Activated CD4-positive, alpha-beta T cell treated with anti-CD3 and anti-CD28 coated beads, Interleukin-2, amount 50 U/mL, for 1 hour (primary cell): ENCODE data around the gene DPYSL5.
"Not testable (repeated sequence)": the region's sequence is repeated elsewhere in the genome, so short reads cannot be mapped to it uniquely, and the experiment has no call there.

Experiments
- DNase-seq: peaks from one replicate; pipeline ENCODE4 v3.0.0-alpha.2; 2020

DPYSL5 gene

DNA sequence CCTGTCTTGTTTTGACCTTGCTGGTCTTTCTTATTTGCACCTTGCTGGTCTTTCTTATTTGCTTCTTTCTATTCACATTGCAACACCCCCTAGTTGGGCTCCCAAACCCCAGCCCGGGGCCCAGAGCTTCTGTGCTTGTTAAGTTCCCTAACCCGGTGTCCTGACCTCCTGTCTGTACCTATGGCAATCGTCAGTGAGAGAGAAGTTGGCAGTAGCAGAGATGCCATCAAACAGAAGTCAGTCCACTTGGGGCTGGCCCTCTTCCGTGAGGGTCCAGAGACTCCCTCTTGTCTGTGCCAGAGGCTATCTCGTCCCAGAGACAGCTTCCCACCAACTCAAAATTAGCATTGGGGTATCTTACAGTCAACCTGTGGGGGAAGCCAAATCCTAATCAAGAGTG lies 55.7 kb downstream of the DPYSL5 start:
- no peak for DNase-seq

DNA sequence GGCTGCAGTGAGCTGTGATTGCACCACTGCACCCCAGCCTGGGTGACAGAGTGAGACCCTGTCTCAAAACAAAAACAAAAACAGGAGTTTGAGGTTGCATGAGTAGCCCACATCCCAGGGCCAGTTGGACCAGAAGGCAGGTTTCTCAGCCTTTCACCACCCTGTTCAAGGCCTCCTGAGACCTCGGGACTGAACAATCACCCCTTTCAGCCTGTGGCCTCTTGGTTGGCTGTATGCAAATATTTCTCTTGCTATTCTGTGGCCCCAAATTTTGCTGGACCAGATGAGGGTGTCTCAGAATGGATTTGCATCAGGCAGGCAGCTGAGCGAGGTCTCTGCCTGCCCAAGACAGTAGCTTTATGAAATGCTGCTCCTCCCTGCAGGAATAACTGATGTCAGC lies 56.9 kb downstream of the DPYSL5 start:
- DNase-seq = no peak

DNA sequence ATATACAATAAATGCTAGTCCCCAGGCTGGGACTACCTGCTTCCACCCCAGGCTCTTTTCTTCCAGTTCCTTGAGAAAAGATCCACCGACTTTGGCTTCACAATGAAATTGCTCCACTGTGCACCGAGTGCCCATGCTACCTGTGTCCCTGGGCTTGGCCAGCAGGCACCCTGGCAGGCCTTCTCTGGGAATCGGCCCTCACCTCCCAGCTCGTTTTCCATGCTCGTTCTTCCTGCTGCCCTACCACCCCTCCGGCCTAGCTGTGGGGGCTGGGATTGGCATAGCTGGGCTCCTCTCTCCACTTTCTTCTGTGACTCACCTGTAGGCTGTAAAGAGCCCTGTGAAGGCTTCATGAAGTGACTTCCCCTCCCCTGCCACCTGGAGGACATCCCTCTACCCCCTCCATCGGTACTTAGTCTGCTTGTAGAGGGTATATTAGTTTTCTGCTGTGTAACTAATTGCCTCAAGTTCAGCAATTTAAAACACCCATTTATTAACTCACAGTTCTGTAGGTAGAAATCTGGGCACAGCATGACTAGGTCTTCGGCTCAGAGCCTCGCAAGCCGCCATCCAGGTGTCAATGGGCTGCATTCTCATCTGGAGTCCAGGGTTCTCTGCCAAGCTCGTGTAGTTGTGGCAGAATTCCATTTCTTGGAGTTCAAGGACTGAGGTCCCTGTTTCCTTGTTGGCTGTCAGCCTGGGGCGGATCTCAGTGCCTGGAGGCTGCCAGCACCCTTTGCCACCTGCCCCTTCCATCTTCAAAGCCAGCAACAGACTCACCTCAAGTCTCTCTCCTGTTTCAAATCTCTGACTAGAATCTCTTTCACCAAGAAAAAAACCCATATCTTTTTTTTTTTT lies 57.6 kb downstream of the DPYSL5 start:
- no peak for DNase-seq

DNA sequence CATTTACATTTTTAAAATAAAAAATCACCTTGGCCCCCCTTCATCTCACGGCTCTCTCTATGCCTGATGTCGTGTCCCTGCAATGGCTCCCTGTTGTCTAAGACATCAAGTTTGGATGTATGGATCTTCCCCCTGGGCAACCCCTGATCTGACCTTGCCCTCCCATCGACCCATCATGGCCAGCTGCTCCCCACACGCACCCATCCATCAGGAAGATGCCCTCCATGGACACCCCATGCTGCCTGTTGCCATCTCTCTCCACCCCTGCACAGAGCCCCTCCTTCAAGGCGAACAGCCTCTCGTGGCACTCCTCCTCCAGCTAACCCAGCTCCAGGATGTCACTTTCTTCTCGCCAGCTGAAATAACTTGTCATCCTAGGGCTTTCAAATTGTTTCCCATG lies 59.5 kb downstream of the DPYSL5 start:
- DNase-seq = no peak

DNA sequence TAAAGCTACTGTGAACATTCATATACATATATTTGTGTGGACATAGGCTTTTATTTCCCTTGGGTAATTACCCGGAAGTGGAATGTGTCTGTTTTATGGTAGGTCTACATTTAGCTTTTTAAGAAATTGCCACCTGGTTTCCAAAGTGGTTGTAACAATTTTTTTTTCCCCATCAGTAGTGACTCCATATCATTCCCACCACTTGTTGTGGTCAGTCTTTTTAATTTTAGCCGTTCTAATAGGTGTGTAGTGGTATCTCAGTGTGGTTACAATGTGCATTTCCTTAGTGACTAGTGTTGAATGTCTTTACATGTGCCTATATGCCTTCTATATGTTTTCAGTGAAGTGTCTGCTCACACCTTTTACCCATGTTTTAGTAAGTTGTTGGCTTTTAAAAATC lies 62.2 kb downstream of the DPYSL5 start:
- DNase-seq = no peak

DNA sequence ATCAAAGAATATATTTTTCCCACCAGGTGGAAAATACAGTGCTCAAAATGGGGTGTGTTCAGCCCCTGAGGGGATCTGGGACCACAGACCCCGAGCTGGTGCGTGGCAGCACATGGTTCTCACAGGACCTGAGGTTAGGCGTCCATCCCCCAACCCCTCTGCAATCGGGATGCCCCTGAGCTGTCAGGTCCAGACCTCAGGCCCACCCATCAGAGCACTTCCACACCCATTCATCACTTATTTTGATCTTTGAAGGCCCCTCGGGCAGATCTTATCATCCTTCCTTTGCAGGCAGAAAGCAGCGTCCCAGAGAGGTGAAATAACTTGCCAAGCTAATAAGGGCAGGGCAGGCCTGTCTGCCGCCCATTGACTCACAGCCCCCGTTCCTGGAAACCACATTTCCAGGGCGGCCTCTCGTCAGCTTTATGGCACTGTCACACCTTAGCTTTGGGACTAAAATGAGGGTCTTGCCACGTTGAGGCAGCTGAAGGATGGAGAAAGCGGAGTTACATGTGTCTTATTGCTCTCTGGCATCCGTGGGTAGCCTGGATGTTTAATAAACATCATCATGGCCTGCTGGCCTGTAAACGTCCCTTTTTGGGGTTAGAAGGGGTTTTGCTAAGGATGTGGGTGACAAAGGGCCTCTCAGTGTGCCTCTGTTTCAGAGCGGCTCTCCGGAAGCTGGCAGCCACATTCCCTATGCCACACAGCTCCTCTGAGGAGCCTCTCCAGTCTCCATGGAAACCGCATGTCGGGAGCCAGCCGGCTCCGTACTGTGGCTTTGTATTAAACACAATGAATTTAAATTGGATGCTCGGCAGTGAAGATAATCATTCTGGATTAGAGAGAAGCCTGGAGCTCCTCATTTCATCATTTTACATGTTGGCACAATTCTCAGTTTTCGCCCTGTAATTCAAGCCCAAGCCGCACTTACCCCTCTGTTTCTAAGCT lies 64.3 kb downstream of the DPYSL5 start:
- no peak for DNase-seq

DNA sequence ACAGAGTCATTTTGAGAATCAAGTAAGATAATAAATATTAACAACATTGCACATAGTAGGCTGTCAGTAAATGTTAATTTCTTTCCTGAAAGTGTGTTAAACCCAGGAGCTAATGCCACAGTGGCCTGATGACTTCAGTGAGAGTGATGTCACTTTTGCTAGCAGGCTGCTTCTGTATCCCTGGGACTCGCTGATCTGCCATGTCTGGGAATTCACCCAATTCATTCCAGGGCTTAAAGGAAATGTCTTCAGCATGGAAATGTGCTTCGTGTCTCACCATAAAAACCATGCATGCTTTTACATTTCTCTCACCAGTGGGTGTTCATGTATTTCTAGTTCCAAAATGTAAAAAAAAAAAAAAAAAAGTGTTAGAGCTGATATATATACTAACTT lies 65.7 kb downstream of the DPYSL5 start:
- no peak for DNase-seq

DNA sequence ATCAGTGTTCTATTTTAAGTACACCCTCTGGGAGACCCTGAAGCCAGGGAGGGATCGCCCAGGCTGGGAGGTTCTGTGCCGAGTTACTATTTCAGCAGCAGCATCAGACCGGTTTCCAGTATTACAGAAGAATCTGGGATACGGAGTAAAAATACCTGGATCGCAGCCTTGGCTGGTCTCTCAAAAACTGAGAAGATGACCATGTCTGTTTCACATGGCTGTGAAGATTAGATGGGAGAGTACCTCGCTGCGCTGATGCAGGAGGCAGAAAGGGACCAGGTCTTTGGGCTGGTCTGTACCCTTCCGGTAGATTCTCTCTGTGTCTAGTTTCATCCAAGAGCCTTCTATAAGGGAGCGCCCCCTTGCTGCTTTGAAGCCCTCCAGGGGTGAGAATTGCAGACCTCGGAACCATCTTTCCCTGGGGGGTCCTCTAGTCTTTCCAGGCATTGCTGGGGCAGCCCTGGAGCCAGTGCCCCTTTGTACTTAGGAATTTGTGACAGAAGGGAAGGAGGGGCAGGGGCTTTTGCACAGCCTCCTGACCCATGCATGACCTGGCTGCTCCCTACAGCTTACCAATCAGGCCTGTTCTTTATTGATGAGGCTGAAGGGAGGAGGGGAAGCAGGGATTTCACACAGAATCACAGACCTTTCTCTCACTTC lies 66.2 kb downstream of the DPYSL5 start:
- no peak for DNase-seq

DNA sequence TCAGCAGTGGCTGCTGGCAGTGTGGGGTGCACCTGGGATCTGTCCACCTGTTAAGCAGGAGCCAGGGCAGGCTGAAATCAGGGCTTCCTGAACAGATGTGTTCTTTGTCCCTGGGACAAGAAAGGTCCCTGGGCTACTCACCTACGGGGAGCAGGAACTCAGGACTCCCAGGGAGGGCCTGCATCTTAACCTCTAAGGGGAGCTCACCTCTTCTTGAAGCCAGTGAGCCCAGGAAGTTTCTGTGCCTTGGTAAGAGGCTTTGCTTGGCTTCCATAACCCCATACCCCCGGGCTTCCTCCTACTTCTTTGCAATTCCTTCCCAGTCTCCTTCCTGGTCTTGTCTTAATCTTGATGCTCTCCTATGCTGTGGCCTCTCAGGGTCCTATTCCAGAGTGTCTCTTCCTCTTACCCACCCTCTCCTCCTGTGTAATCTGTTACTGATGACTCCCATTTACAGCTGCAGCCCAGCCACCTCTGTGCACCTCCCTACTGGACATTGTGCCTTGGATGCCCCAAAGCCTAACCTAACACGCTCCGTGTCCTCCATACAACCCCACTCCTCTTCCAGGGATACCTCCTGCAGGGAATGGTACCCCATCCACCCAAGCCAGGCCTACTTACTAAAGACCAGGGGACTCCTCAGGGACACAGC lies 66.9 kb downstream of the DPYSL5 start:
- DNase-seq = no peak

DNA sequence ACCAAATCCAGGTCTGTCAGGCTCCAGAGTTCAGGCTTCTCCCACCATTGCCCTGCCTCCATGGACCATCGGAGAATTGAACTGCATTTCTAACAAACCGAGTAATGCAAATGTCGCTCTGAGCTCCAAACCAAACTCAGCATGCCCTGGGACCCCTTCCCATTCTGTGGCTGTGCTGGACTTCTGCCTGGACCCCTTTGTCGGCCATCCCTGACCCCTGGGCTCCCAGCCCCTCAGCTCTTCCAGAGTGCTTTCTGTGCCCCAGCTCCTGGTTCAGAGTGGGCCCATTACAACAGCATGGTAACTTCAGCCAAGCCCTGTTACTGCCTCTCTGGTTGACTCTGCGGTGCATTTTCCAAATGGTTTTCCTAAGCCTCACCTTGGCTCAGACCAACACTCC lies 67.4 kb downstream of the DPYSL5 start:
- DNase-seq = no peak

DNA sequence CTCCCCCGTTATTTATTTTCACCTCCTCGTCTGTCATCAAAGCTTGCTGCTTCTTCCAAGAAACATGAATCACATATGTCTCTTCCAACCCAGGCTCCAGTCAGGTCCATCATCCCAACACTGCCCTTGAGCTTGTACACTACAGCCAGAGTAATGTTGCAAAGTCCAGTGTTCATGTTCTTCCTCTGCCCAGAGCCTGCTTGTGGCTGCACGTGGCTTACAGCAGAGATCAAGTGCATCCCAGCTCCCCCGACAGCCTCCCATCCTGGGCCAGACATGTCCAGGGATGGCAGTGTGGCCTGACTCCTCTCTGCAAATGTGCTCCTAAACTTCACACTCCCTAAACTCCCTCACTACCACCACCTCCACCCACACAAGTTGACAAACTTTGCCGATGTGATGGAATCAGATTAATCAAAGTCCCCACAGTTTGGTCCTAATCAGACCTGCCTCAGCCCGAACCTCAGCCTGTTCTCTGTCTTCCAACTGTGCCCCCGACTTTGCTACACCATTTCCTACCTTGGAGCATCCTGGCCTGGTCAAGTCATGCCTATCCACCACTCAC lies 68.3 kb downstream of the DPYSL5 start:
- DNase-seq = no peak

DNA sequence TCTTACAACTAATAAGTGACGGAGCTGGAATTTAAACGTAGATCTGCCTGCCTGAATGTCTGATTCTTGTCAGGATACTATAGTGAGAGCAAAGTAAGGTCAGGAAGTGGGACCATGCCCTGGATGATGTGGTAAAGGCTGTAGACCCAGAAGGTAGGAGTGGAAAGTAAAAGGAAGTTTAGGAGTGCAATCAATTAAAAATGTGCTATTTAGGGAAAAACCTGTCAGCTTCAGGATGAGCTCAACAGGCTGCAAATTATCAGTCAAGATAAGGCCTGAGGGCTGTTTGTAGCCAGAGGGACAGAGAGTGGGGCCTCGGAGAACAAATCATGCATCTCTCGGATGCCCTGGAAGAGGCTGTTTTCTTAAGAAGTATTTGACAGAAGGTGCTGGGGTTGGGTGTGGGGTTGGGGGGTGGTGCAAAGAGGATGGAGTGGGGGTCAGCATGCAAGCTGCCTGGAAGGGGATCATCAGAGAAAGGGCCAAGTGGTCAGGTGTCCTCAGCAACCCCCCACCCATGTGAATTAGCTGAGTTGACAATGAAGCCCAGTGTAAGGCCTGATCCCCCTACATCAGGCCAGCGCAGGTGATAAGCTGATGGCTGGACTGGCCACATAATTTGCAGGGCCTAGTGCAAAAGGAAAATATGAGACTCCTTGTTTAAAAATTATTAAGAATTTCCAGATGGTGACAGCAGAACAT lies 69.4 kb downstream of the DPYSL5 start:
- DNase-seq = no peak

DNA sequence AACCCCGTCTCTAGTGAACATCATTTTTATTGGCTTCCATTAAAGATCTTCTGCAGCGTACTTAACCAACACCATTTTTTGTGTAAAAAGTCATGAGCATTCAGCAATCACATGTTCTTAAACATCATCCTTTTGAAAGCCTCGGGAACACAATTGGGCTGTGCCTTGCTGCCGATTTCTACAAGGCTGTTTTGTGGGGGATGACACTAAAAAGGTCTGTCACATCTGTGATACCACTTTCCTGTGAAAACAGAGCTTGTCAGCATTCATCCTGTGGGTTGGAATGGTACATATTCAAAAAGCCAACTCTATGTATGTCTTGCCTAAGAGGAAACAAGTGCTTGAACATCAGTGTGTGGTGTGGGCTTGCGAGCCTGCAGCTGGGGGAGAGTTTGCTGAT lies 73.4 kb downstream of the DPYSL5 start:
- DNase-seq = no peak

DNA sequence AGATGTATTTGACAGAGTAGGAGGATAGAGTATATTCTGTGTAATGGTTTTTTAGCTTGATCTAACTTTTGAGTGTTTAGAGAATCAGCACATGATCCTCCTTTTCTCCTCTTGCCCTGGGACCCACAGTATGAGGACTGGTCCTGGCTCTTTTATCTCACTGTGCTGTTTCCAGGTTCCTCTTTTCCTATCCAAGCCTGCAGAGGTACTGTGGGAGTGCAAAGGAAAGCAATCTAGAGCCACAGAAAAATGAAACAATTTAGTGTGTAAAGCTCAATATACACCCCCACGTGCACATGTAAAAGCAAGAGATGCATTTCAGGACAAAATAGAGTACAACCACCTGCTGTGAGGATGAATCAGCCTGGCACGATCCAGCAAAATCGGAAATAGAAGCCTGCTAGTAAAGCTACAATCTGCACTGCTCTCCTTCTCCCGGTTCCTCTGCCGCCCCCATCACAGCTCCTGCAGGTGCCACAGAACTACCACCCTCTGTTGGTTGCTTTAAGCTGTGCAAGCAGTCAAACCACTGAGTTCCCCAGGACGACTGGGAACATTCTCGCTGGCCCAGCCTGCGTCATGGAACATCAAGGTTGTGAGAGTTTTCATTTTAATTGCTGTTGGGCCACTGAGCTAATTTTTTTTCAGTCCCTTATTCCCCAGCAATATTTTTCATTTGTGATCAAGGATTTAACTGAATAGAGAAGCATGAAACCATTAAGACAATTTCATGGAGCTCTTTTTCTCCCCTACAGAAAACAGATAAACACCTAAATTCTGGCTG lies 74.7 kb downstream of the DPYSL5 start:
- peak; percentile 35 for DNase-seq

DNA sequence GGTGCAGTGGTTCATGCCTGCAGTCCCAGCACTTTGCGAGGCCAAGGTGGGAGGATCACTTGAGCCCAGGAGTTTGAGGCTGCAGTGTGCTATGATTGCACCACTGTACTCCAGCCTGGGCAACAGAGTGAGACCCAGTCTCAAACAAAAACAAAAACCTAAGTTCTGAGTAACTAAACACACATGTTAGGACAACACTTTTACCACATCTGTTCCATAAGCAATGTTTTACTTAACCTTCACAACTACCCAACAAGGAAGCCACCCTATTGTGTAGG lies 75.2 kb downstream of the DPYSL5 start:
- not testable (repeated sequence) for DNase-seq

DNA sequence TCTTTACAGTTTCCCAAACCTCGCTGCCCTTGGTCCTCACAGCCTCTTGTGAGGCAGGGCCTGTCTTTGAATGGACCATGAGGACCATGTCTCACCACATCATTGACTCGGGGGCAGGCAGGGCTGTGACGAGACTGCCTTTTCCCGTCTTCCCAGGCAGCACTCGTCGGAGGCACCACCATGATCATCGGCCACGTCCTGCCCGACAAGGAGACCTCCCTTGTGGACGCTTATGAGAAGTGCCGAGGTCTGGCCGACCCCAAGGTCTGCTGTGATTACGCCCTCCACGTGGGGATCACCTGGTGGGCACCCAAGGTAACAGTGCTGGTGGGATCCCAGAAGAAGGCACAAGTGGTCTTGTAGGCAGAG lies 76.8 kb downstream of the DPYSL5 start:
- DNase-seq = no peak

DNA sequence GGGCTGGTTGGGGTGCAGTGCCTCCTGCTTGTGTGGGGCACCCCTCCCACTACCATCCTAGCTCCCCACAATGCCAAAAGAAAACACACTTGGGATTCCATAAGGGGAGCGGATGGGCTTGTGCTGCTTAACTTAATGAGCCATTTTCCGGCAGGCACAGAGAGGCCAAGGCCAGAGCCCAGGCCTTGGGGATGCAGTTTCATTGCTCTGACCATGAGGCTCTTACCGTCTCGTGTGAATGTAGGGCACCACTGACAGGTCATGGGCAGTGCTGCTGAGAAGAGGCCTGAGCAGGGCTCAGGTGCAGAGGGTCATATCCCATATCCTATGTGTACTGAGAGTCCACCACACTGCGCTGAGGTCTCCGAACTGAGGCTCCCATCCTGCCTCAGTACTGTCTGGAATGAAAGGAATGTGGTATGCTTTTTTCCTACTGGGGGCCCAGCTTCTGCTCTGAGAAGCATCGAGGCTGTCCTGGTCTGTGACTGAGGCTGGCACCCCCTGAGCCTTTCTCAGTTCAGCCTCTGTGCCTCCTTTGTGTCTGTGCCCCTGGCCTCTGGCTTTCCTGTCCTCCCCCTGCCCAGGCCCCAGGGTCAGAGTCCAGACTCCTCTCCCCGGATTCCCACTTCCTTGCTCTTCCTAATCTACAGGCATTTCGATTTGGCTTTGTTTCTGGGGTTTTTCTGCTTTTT lies 77.3 kb downstream of the DPYSL5 start:
- no peak for DNase-seq

DNA sequence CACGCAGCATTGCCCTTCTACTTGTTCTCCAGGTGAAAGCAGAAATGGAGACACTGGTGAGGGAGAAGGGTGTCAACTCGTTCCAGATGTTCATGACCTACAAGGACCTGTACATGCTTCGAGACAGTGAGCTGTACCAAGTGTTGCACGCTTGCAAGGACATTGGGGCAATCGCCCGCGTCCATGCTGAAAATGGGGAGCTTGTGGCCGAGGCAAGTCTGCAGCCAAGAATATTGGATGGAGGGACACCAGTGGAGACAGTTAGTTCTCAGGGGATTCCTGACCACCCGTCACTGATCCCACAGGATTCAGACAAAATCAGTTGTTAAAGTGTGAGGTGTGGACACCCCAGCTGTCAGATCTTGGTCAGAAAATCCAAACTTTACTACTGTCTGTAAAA lies 79.3 kb downstream of the DPYSL5 start:
- DNase-seq = no peak

DNA sequence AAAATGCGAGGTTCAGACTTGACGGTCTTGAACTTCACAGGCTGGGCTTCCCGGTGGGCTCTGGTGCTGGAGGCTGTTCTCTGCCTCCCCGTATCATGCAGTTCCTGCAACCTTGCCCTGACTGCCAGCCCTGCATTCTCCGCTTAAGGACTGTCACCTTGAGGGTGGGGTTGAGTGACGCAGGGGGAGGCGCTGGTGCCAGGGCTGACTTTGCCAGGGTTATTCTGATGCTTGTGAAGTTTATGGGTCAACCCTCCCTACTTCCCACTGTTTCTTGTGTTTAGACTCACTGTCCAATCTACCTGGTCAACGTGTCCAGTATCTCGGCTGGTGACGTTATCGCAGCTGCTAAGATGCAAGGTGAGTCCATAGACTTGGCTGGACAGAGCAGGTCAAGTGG lies 85.0 kb downstream of the DPYSL5 start:
- DNase-seq = no peak

DNA sequence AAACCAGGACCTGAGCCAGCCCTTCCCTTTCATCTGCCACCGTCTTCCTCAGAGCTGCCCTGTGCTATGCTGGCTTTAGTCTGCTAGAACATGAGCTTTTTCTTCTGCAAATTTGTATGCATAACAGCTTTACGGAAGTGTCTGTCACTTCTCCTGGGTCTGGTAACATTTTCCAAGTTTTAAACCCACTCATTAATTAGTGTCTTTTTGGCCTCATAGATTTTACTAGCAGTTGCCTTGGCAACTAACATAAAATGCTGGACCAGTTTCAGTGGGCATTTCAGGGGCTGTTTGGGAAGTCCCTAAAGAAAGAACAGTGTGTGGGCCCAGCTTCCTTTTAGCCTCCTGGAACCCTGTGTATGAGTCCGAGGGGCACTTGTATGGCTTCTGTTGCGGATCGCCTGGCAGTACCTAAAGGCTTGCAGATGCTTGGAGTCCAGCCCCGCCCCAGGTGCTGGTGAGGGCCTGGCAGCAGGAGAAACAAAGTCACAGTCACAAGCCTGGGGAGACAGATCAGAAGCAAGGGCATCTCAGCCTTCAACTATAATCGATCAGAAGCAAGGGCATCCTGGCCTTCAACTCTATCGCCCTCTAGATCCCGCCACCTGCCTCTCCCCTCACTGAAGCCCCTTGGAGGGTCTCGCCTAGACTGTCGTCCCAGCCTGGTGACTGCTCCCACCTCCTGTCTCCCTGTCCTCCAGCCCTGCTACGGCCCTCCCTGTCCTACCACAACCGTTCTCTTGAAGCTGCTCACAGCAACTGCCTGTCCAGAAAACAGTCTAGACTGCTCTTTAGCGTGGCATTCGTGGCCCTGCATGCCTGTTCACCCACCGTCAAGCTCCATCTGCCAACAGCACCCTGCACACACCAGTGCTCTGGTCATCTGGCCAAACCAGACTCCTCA lies 85.8 kb downstream of the DPYSL5 start:
- no peak for DNase-seq
